ENCODE measurements around the gene USP7. TPM values are rescaled to one million over a fixed set of nuclear protein-coding genes. Genes with fewer than 3 reads are reported as not detected.
"Not testable (repeated sequence)": the region's sequence is repeated elsewhere in the genome, so short reads cannot be mapped to it uniquely, and the experiment has no call there.

The USP7 gene
- polyA plus RNA-seq, 1 experiment: 17.2 TPM

DNA sequence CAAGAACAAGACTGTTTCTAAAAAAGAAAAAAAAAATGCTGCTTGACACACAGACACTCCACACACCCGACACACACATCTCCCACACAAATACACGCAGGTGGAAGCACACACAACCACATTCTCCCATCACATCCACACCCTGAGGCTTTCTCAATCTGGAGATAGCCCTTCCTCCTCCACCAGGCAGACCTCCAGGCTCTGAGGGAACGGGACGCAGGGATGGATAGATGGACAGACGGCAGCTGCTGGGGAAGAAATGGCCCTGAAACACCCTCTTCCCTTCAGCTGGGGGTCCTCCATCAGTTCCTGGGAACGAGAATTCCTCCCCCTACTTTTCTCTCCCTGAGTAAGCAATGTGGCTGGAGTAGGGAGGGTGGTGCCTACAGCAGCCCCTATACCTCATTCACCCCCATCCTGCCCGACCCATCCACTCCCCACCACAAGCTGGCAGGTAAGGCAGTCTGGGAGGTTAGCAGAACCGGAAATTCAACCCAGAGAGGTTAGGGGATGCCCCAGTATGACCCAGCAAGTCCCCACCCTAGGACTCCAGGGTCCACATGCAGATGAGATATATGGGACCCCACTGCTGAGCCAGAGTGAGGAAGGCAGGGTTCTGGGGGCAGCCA lies 85.7 kb downstream of the USP7 start:
- Histone ChIP-seq H3K36me3 (ENCODE audit: control insufficient read depth, insufficient read depth, low read length) (no peaks in the 10 kb centered on the region), H3K4me3 (ENCODE audit: low read depth, low read length) (no peak overlapping the region), H3K27me3 (ENCODE audit: control insufficient read depth, insufficient read depth, low read length) (no peaks in the 10 kb centered on the region)
- POLR2A ChIA-PET: no interaction called here
- no peak for DNase-seq (ENCODE audit: low read depth)
- CTCF ChIA-PET: interaction anchor here (0.6 to 4.3 kb wide), 5 partner anchors 12 to 131 kb away, joined by 3 to 24 read pairs (median 3); no protein-coding TSS in a partner anchor
- TF ChIP-seq, protein P1, sequence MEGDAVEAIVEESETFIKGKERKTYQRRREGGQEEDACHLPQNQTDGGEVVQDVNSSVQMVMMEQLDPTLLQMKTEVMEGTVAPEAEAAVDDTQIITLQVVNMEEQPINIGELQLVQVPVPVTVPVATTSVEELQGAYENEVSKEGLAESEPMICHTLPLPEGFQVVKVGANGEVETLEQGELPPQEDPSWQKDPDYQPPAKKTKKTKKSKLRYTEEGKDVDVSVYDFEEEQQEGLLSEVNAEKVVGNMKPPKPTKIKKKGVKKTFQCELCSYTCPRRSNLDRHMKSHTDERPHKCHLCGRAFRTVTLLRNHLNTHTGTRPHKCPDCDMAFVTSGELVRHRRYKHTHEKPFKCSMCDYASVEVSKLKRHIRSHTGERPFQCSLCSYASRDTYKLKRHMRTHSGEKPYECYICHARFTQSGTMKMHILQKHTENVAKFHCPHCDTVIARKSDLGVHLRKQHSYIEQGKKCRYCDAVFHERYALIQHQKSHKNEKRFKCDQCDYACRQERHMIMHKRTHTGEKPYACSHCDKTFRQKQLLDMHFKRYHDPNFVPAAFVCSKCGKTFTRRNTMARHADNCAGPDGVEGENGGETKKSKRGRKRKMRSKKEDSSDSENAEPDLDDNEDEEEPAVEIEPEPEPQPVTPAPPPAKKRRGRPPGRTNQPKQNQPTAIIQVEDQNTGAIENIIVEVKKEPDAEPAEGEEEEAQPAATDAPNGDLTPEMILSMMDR (IDR thresholded peaks at IDR 0.05; ENCODE audit: insufficient read depth, low read depth, low read length): no peak

DNA sequence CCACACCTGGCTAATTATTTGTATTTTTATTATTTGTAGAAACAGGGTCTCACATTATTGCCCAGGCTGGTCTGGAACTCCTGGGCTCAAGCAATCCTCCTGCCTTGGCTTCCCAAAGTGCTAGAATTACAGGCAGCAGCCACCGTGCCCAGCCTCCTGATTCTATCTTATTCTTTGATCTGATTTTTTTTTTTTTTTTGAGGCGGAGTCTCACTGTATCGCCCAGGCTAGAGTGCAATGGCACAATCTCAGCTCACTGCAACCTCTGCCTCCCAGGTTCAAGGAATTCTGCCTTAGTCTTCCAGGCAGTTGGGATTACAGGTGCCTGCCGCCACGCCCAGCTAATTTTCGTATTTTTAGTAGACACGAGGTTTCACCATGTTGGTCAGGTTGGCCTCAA lies 88.4 kb downstream of the USP7 start:
- DNase-seq (ENCODE audit: low read depth); H3K4me3 ChIP-seq (ENCODE audit: low read depth, low read length); CTCF ChIA-PET; POLR2A ChIA-PET; H3K36me3 ChIP-seq (ENCODE audit: control insufficient read depth, insufficient read depth, low read length); H3K27me3 ChIP-seq (ENCODE audit: control insufficient read depth, insufficient read depth, low read length): not testable (repeated sequence)

DNA sequence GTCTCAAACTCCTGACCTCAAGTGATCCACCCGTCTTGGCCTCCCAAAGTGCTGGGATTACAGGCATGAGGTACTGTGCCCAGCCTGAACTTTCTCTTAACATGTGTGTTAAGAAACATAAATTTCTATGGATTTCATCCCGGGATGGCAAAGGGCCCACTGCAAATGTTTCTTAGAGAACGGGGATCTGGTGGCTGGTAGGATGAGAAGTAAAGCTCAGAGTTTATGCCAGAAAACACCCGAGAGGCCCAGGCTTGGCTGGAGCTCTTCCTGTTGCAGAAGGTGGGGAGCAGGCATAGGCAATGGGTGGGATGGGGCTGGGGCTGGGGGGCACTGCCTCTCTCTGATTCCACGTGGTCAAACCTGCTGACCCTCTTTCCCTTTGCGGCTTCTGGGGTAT lies 89.3 kb downstream of the USP7 start:
- no peak for DNase-seq (ENCODE audit: low read depth)
- H3K36me3 ChIP-seq (ENCODE audit: control insufficient read depth, insufficient read depth, low read length): no peaks in the 10 kb centered on the region
- H3K27me3 ChIP-seq (ENCODE audit: control insufficient read depth, insufficient read depth, low read length): no peaks in the 10 kb centered on the region

DNA sequence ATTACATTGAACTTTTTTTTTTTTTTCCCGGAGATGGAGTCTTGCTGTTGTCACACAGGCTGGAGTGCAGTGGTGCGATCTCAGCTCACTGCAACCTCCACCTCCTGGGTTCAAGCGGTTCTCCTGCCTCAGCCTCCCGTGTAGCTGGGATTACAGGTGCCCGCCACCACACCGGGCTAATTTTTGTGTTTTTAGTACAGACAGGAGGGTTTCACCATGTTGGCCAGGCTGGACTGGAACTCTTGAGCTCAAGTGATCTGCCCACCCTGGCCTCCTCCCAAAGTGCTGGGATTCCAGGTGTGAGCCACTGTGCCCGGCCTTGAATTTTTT lies 89.9 kb downstream of the USP7 start:
- H3K36me3 ChIP-seq (ENCODE audit: control insufficient read depth, insufficient read depth, low read length); H3K27me3 ChIP-seq (ENCODE audit: control insufficient read depth, insufficient read depth, low read length); DNase-seq (ENCODE audit: low read depth); H3K4me3 ChIP-seq (ENCODE audit: low read depth, low read length); POLR2A ChIA-PET: not testable (repeated sequence)
- CTCF ChIA-PET: interaction anchor here (0.7 to 1.0 kb wide), 4 partner anchors 24 to 1602 kb away, joined by 3 to 4 read pairs (median 3); no protein-coding TSS in a partner anchor

More for the DNA sequence above, 89.3 kb downstream of the USP7 start:
- H3K4me3 ChIP-seq (ENCODE audit: low read depth, low read length): no peak overlapping the region
- TF ChIP-seq, protein P1 (IDR thresholded peaks at IDR 0.05; ENCODE audit: insufficient read depth, low read depth, low read length): no peak
- ChIA-PET CTCF (interaction anchor here (0.8 to 1.0 kb wide), 3 partner anchors 24 to 114 kb away, joined by 3 read pairs; no protein-coding TSS in a partner anchor), POLR2A (no interaction called here)

DNA sequence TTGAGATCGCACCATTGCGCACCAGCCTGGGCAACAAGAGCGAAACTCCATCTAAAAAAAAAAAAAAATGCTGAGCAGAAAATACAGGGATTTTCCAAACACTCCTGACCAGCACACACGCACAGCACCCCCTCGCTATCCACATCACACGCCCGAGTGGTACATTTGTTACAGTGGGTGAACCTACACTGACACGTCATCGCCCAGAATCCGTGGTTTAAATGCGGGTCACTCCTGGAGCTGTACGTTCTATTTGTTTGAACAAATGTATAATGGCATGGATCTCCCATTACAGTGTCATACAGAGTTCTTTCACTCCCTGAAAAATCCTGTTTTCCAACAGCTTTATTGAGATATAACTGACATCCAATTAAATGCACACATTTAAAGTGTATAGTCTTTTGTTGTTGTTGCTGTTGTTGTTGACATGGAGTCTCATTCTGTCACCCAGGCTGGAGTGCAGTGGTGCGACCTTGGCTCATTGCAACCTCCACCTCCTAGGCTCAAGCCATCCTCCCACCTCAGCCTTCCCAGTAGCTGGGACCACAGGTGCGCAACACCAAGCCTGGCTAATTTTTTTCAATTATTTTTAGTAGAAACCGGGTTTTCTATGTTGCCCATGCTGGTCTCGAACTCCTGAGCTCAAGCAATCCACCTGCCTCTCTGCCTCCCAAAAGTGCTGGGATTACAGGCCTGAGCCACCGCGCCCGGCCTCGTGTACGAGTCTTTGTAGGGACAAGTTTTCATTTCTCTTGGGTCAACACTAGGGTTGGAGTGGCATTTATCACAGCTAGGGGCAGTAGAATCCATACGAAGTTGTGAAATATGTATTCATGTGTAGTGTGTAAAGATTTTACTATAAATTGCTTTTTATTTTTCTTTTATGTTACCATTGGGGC lies 90.5 kb downstream of the USP7 start:
- no peak for DNase-seq (ENCODE audit: low read depth)
- ChIA-PET POLR2A (no interaction called here), CTCF (interaction anchor here (0.7 to 0.8 kb wide), 2 partner anchors 113 to 1603 kb away, joined by 3 to 4 read pairs; no protein-coding TSS in a partner anchor)
- Histone ChIP-seq H3K4me3 (ENCODE audit: low read depth, low read length) (no peak overlapping the region), H3K27me3 (ENCODE audit: control insufficient read depth, insufficient read depth, low read length) (no peaks in the 10 kb centered on the region), H3K36me3 (ENCODE audit: control insufficient read depth, insufficient read depth, low read length) (no peaks in the 10 kb centered on the region)
- TF ChIP-seq, protein P1 (IDR thresholded peaks at IDR 0.05; ENCODE audit: insufficient read depth, low read depth, low read length): peak; percentile 14; the same call in 1 of the 2 replicates

DNA sequence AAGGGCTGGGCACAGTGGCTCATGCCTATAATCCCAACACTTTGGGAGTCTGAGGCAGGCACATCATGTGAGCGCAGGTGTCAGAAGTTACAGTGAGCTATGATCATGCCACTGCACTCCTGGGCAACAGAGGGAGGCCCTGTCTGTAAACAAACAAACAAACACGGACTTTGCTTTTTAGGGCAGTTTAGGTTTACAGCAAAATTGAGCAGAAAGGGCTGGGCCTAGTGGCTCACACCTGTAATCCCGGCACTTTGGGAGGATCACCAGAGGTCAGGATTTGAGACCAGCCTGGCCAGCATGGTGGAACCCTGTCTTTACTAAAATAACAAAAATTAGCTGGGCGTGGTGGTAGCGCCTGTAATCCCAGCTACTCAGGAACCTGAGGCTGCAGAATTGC lies 91.6 kb downstream of the USP7 start:
- POLR2A ChIA-PET: no interaction called here
- CTCF ChIA-PET: interaction anchor here (2.8 kb wide), 1 partner anchor 9 kb away, joined by 18 read pairs; the partner anchor contains the start of gene LITAFD

DNA sequence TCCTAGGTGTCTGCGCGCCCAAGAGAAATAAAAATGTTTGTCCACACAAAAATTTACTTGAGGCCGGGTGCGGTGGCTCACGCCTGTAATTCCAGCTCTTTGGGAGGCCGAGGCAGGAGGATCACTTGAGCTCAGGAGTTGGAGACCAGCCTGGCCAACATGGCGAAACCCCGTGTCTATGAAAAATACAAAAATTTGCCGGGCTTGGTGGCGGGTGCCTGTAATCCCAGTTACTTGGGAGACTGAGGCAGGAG lies 93.8 kb downstream of the USP7 start:
- POLR2A ChIA-PET: not testable (repeated sequence)

More for the DNA sequence above, 91.6 kb downstream of the USP7 start:
- H3K36me3 ChIP-seq (ENCODE audit: control insufficient read depth, insufficient read depth, low read length): no peaks in the 10 kb centered on the region
- no peak for DNase-seq (ENCODE audit: low read depth)
- no peaks in the 10 kb centered on the region for H3K27me3 ChIP-seq (ENCODE audit: control insufficient read depth, insufficient read depth, low read length)
- no peak overlapping the region for H3K4me3 ChIP-seq (ENCODE audit: low read depth, low read length)
- TF ChIP-seq, protein P1 (IDR thresholded peaks at IDR 0.05; ENCODE audit: insufficient read depth, low read depth, low read length): no peak

More for the DNA sequence above, 93.8 kb downstream of the USP7 start:
- H3K4me3 ChIP-seq (ENCODE audit: low read depth, low read length); H3K36me3 ChIP-seq (ENCODE audit: control insufficient read depth, insufficient read depth, low read length); H3K27me3 ChIP-seq (ENCODE audit: control insufficient read depth, insufficient read depth, low read length); DNase-seq (ENCODE audit: low read depth): not testable (repeated sequence)
- CTCF ChIA-PET: interaction anchor here (1.0 to 2.8 kb wide), 2 partner anchors 10 to 11 kb away, joined by 3 to 18 read pairs; partner anchors contain the start of gene LITAFD
